HG03520 (cell line): ENCODE results near the gene MSN.

Experiments used
- ATAC-seq: cut with Tn5 transposase; IDR thresholded peaks from one replicate; pipeline ENCODE4 v1.9.1; 2021; ENCODE audit warnings: mild to moderate bottlenecking, moderate library complexity; ENCODE audit not compliant: unreplicated experiment

The MSN gene

DNA sequence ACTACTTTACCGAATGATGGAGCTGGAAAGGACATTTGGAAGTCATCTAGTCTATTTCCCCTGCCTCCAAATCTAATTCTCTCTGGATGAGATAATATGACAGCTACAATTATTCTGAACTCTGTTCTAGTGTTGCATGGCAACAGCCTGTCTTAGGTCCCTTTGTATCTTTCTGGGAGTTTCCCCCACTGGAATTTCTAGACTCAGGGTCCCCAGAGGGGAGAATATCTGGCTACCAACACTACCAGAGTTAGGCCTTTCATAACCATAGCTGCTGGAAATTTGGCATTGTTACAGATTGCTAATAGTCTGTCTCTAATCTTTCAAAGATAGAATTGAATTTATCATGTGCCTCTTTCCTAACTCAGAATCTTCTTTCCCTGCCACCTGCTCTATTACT is 4.5 kb downstream of the MSN start:
- ATAC-seq = no peak

DNA sequence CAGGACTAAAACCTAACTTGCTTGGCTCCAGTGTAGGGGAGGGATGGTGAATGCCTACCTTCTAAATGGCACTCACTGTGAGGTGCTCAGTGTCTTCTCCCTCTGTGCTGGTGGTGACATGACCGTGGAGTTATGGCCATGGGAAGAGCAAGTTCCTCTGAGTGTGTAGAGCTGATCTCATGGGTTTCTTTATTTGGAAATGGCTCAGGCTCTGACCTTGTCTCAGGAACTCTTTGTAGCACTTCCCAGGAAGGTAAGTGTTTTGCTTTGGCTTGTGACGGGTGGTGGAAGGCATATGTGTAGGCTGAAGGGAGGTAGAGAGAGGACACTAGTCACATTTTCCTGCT is 6.4 kb downstream of the MSN start:
- no peak for ATAC-seq

DNA sequence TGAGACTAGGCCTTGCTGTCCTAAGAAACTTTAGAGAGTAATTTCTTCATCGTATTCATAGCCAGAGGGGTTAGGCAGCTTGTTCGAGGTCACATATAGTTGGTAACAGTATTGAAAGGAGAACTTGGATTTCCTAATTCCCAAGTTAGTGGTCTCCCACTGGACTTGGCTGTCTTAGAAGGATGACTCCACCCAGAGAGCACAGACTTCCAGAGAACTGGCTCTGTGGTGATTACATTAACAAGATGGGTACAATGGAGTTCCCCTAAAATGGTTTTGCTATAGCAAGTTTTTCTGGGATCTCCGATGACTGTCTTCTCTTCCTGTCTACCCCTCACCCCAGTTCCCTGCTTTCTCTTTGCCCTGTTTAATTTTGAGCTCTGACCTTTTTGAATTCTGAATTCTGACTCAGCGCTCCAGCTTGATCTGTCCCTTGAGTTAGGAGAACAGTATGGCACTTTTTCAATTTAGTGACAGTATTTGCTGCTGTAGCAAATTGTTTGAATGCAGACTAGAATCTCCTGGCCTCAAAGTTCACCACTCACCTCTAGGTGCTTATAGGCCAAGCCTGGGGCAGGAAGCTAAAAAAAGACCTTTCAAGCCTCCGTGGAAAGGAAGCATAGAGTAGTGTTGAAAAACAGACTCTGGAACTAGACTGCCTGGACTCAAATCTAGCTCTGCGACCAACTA is 6.9 kb downstream of the MSN start:
- no peak for ATAC-seq

DNA sequence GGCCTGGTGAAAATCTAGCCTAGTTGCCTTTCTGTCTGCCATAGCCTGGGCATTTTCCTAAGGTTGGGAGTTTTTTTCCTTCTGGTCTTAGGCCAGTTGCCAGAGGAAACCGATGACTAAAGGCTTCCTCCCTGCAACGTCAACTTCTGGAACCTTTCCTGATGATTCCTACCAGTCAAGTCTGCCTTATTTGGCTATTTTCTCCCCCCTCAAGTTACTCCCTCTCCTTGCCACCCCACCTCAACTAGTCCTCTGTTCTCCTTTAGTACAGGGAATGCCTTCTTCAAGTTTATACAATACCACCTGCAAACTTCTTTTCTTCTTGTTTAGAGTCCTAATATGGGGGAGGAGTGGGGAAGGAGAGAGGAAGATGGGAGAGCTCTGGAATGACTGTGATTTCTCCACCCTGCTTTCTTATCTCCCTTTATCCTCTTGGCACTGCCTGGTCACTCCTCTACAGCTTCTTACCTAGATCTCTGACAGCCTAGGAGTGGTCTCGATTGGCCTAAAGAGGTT is 10.6 kb downstream of the MSN start:
- ATAC-seq = no peak

DNA sequence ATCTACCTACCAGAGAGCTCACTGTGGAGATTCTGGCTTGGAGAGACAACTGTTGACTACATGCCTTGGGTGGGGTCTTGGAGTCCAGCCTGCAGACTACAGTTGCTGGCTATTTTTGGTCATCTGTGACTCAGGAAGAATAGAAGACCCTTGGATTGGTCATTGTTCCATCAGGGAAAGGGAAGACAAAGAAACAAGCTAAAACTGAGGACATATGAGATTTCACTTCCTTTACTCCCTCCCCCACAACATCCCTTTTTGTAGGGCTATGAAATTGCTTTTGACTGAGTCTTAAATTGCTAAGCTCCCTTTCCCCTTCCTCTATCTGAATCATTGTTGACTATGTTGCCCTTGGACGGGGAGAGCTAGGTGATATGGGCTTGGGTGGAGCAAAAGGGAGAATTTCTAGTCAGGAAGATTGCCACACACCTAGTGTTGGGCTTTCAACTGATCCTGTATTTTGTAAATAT is 11.7 kb downstream of the MSN start:
- no peak for ATAC-seq

DNA sequence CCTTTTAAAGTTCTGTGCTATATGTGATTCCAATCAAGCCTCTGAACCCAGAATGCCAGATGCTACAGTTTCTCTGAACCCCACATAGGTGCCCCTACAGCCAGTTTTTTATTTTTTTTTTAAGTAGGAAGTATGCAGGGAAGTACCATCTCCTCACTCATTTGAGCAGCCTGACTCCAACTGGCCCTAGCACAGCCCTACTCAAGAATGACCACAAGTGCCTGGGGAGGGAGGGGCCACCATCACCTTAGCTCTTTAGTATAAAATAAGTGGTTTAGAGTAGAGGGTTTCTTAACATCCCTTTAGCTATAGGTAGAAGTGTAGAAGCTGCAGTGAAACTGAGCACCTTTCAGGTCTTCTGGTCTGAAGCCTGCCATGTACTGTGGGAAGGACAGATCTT is 14.4 kb downstream of the MSN start:
- no peak for ATAC-seq

DNA sequence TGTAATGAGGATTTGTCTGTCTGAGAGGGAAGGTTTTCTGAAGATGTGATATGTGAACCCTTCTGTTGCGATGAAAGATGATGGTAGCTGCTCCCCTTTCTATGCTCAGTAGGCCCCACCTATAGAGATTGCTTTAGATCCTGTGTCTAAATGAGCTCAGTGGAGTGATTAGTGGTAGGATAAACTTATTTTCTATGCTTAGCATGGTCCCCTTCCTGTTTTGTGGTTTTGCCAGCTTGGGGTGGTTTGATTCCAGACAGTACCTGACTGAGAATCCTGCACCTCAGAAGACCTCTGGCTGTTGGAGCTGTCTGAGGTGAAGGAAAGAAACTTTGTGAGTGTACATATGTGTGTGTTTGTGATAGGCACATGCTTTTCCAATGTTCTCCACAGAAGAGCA is 17.7 kb downstream of the MSN start:
- no peak for ATAC-seq

DNA sequence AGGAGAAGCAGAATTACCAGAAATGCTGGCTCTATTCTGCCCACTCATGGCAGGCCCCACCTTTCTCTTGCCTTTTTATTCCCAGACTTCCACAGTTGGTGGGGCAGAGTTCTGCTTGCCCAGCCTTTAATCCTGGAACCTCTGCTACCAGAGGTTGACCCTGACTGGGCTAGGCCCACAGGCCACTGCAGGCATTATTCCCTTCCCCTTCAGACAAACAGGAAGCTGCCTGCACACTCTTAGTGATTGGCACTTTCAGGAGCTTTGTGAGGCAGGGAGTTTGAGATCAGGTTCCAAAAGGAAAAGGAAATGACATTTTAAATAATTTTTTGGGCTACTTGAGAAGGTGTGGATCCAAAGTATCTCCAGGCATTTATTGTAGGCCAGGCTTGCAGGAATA is 18.8 kb downstream of the MSN start:
- no peak for ATAC-seq

DNA sequence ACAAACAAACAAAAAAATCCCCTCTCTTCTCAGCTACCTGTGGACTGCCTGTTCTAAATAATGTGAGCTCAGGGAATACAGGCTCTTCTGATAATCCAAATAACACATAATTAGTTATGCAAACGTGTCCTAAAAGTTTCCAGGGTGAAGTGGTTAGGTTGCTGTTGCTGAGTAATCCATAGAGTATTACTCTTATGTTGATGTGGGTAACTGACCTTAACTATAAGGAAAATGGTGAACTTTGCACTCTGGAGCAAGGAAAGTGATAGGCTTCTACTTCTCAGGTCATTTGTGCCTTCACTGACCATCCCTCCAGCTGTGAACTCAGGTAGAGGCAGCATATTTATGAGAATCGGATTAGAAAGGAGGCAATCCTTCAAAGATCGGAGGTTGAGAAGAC is 19.9 kb downstream of the MSN start:
- ATAC-seq = no peak

DNA sequence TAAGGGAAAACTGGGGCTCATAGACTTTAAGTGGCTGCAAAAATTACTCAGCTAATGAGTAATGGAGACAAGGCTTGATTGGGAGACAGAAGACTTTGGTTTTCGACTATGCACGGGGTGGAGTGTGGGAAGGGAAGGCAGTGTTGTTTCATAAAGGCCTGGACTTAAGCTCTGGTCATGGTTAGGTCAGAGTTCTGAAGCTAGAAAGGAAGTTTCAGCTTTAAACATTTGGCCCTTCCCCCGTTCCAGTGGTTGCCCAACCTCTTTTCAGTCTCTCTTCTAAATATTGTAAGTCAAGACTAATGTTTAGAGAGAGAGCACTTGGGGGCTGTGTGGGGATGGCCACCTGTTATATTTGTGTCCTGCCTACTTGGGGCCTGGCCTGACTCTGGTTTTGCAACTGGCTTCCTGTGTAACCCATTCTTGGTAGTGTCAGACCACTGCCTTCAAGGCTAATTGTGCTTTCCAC is 21.0 kb downstream of the MSN start:
- peak; percentile 81 for ATAC-seq

DNA sequence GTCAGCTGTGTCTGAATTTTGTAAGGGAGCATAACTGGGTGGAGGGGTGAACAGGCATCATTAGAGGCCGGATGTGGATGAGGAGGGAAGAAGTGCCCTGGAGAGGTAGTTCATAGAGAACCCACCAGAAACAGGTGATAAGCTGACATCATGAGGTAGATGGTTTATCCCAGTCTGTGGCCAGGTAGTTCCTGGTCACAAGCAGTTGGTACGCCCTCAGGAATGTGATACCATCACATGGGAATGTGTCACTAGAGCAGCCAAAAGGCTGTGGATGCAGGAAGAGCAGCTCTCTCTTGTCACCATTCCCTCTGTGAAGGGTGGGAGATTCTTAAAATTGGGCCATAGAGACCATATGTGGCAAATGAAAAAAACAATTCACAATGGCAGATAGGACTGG is 21.9 kb downstream of the MSN start:
- ATAC-seq = no peak

DNA sequence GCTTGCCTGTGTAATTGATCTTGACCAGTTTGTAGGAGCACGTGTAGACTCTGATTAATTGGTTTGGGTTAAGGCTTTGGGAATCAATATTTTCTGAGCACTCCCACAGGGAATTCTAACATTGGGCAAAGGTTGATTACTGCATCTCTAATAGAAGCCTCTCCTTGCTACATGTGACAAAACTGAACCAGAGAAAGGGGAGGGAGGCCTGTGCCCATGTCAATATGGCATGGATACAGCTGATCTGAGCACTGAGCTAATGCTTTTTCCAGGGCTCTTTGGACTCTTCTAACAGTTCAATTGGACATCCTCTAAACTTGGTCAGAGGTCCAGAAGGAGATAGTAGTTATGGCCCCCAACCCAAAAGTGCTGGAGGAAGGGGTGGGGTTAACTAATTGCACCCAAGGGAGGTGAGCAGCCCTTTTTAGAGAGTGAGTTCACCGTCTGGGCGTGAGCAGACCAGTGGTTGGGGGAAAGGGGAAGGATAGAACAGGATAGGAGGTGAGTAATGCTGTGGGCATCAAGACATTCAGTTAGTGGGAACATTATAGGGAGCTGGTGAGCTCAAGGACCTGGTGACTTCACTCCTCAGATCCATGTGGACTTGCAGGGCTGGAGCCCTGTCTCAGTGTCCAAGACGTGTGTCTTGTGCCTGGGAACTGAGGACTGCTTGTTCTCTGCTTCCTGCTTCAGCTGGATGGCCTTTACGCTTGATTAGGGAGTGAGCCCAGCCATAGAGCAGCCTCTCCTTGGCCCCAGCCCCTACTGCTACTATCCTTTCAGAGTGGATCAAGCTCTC is 22.8 kb downstream of the MSN start:
- no peak for ATAC-seq

DNA sequence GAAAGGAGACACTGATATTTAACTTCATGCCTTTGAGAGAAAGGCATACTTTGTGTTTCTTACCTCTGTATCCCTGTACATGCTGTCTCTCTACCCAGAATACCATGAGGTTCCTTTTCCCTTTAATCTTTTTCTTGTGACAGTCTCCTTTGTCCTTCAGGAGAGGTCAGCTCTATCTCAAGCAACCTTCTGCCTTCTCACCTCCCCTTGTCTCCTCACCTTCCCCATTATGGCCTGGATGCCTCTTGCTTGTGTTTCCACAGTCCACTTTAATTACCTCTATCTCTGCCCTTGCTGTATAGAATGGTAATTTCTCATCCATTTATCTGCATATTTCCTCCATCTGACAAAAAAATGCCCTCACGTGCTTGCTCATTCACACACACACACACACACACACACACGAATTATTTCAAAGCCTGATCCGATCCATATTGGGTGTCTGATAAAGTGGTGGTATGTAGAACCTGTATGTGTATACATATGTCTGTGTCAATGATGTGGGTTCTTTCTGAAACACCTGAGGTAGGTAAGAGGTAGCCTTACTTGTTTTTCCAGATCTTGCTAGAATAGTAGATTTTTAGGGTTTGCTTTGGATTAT is 28.5 kb downstream of the MSN start:
- no peak for ATAC-seq

DNA sequence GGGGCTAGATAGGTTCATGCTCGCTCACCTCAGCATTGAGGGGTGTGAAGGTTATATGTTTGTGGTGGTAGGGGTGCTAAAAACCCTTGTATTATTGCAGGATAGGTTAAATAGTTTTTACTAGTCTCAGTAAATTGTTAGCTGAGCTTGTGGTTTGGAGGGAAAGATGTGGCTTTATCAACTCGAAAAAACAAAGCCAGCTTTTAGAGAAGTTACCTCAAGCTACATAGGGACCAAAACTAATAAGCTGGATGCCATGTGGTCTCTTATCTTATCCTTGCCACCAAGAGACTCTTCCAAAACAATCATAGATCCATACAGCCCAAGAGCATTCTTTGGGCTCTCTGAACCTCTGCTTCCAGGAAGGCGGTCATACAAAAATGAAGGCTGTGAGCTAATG is 29.2 kb downstream of the MSN start:
- ATAC-seq = no peak

DNA sequence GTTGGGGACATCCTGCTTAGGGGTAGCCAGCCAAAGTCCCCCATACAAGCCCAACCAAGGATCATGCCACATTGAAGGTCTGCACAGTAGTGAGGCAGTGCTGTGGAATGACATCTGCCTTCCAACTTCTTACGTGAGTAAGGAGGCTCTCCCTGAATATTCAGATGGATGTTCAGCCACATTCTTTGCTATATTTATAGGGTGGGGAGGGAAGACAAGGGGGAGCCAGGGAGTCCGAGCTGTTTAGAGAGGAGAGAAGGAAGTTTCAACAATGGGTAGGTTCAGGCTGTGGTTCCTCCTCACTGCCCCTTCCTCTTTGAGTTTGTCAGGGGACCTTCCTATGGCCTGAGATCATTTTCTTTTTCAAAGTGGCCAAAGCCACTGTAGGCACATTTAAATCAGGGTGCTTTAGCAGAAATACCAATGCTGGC is 29.8 kb downstream of the MSN start:
- ATAC-seq = no peak

DNA sequence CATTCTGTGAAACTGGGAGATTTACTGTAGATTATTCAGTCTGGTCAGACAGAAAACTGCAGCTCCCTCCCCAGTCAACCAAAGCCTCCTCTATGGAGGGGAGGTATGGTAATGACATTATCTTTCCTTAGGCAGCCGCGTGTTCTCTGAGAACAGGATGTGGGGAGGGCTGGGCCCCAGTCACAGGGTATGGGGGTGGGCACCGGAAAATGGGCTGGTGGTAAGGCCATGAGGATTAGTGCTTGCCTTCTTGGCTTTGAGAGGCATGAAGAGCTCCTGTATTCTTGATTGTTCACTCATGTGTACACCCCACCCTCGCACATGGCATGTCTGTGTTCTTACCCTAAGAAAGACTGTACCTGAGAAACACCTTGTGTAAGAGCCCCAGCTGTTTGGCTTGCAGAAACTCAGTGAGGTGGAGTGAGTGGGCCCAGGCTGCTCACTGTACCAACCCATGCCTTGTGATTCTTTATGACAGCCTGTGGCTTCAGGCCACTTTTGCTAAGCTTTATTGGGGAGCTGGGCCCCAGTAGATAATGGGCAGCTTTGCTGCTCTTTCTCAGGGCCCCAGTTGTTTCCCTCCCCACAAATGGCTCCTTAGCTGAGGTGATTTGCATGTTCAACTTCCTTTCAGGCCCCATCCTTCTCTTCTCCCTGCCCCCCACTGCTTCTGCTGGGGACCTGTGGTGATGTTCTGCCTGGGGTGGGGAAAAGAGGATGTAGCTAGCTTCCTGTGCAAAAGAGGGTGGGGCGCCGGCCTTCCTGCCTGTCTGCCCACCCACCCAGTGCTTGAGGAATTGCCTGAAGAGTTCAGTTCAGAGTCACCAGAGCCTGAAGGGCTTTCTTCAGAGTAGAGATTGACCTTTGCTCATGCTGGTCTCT is 30.7 kb downstream of the MSN start:
- peak; percentile 58 for ATAC-seq

DNA sequence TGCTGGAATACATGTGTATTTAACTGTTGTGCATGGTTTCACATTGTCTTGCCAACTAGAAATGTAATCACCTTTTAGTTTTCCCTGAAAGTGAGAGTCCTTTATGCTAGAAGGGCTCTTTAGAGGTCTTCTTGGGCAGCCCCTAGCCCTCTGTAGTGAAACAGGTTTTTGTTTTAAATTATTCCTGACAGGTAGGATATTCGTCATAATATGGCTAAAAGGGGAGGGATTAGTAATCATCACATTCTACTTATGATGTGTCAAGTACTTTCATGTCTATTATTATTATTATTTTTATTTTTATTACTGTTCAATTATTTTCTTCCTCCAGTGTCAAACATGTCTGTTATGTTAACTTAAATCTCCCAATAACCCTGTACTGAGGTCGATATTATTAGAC is 35.5 kb downstream of the MSN start:
- no peak for ATAC-seq

DNA sequence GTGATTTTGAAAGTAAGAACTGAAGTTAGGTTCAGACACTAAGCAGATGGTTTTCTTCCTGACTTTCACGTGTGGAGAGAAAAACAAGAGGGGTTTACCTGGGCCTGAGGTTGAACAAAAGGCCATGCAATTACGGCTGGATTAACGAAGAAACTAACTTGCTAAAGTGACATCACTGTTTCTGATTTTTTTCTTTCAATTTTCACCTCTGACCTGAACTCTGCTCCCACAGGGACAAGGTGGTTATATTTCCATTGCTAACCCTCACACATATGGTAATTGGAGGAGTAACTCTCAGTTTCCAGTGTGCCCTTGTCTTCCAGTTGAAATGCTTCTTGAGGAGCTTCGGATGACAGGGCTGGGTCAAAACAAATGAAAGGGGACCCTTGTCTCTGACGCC is 38.0 kb downstream of the MSN start:
- no peak for ATAC-seq

DNA sequence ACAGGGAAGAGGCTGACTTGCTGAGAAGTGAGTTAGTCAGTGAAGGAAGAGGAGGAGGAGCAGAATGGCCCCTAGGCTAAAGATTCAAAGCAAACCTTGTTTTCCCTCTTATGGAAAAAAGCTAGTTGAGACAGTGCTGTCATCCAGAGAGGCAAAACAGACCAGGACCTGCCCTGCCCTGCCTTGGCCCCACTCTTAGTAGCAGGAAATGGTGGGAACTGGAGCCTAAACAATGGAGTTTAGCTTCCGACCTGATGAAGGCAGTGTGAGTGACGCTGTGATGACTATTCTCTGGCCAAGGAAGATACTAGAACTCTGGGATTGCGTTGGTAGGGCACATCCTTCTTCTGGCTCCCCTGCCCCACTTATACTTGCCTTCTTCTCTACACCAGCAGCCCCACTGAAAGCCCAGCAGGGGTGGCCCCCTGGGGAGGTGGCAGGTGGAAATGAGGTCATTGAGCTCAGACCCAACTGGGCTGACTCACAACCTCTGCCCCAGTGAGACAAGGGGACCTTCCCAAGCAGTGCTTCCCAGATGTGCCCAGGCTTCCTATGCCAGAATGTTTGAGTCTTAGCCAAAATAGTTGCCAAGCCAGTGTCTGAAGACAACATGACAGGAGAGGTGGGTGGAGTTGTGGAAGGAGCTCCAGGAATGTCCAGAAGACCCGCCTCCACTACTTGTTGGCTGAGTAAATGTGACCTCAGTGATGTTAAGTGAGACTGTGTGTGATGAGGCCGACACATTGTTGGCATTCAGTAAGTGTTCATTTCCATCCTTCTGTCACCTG is 38.8 kb downstream of the MSN start:
- peak; percentile 45 for ATAC-seq

DNA sequence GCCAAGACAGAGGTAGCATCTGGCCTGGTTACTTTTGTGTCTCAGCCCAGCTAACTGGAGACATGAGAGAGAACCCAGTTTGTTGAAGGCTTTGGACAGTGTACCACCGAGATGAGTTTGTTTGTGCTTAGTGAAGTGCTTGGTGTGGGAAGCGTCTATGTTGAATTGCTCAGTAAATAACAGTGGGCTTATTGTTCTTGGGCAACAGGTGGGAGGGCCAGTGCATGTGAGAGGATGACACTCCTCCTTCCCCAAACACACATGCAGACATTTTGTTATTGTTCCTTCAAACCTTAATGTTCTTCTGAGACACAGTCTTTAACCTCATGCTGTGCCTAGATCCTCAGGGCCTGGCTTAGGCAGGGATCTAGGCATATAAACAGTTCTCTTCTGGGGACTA is 39.7 kb downstream of the MSN start:
- ATAC-seq = no peak
